GM23248 (cell line): ENCODE results near the gene CEACAM18. TPM values are rescaled to one million over a fixed set of nuclear protein-coding genes. Genes with fewer than 3 reads are reported as not detected.
"Not testable (repeated sequence)": the region's sequence is repeated elsewhere in the genome, so short reads cannot be mapped to it uniquely, and the experiment has no call there.

Source experiments
- DNase-seq: peaks from one replicate; pipeline ENCODE4 v3.0.0-alpha.2; 2015
- H2AFZ ChIP-seq: fragments of 200-600 bp; sonication (generic); 2 replicates; pipeline ENCODE4 v1.6.1; 2016; ENCODE audit warnings: antibody characterized with exemption
- H3F3A ChIP-seq: fragments of 200-600 bp; sonication (generic); 2 replicates; pipeline ENCODE4 v1.6.1; 2016; ENCODE audit warnings: mild to moderate bottlenecking, antibody characterized with exemption, mixed run types; ENCODE audit not compliant: insufficient read depth
- H3K27ac ChIP-seq: fragments of 200-600 bp; sonication (generic); 2 replicates; pipeline ENCODE4 v1.5.1; 2016; ENCODE audit warnings: mild to moderate bottlenecking
- H3K27me3 ChIP-seq: fragments of 200-600 bp; sonication (generic); replicated peaks from 2 replicates; pipeline ENCODE4 v1.6.1; 2016; ENCODE audit warnings: mild to moderate bottlenecking; ENCODE audit not compliant: insufficient read depth
- H3K36me3 ChIP-seq: fragments of 200-600 bp; sonication (generic); 2 replicates; pipeline ENCODE4 v1.6.1; 2016; ENCODE audit warnings: low read depth, mild to moderate bottlenecking
- H3K4me1 ChIP-seq: fragments of 200-600 bp; sonication (generic); 2 replicates; pipeline ENCODE4 v1.6.1; 2016; ENCODE audit warnings: mild to moderate bottlenecking; ENCODE audit not compliant: insufficient read depth
- H3K4me2 ChIP-seq: fragments of 200-600 bp; sonication (generic); one replicate; pipeline ENCODE4 v1.6.1; 2016; ENCODE audit warnings: mild to moderate bottlenecking; ENCODE audit not compliant: unreplicated experiment
- H3K4me3 ChIP-seq: fragments of 200-600 bp; sonication (generic); 2 replicates; pipeline ENCODE4 v1.5.1; 2016; ENCODE audit warnings: mild to moderate bottlenecking
- H3K79me2 ChIP-seq: fragments of 200-600 bp; sonication (generic); 2 replicates; pipeline ENCODE4 v1.6.1; 2016; ENCODE audit warnings: mild to moderate bottlenecking; ENCODE audit not compliant: insufficient read depth
- H3K9ac ChIP-seq: fragments of 200-600 bp; sonication (generic); 2 replicates; pipeline ENCODE4 v1.6.1; 2016; ENCODE audit warnings: mild to moderate bottlenecking
- H3K9me2 ChIP-seq: fragments of 200-600 bp; sonication (generic); 2 replicates; pipeline ENCODE4 v1.6.1; 2016; ENCODE audit warnings: mixed run types, mild to moderate bottlenecking, moderate library complexity; ENCODE audit not compliant: insufficient read depth
- H3K9me3 ChIP-seq: fragments of 200-600 bp; sonication (generic); one replicate; pipeline ENCODE4 v1.6.1; 2017; ENCODE audit warnings: low read depth
- H4K20me1 ChIP-seq: fragments of 200-600 bp; sonication (generic); 2 replicates; pipeline ENCODE4 v1.6.0; 2016; ENCODE audit not compliant: insufficient read depth
- EZH2 ChIP-seq: fragments of 200-600 bp; sonication (generic); IDR thresholded peaks from 2 replicates; pipeline ENCODE4 v1.6.1; 2018; ENCODE audit warnings: antibody characterized with exemption, mild to moderate bottlenecking; ENCODE audit not compliant: insufficient read depth, poor library complexity, severe bottlenecking
- EZH2phosphoT487 ChIP-seq: fragments of 200-600 bp; sonication (generic); IDR thresholded peaks from 2 replicates; pipeline ENCODE4 v1.6.1; 2018; ENCODE audit warnings: antibody characterized with exemption, moderate library complexity, mild to moderate bottlenecking, low read depth; ENCODE audit not compliant: insufficient read depth
- WGBS, 2 experiments: methylation state at CpG; one replicate each; pipeline ENCODE4 v1.1.6; 2015 to 2017; ENCODE audit warnings: low lambda C conversion rate in 2 of 2, low coverage in 1 of 2; ENCODE audit errors: missing lambda C conversion rate in 2 of 2; 5-methylcytosine and 5-hydroxymethylcytosine counted together
- in situ Hi-C: fragments of 300-500 bp; cut with MboI; formaldehyde crosslinking; loops from 2 replicates; pipeline ENCODE4 v1.15.0; 2020
- polyA plus RNA-seq: library from polyadenylated mRNA; unstranded; fragments of >200 nt; fragmentation: Nextera tagmentation; extraction: Ambion mirVana; gene quantifications from 2 replicates; pipeline ENCODE4 v1.2.1, GENCODE V29; 2016
- total RNA-seq: library from RNA; depleted of rRNA; stranded (reverse); fragments of >200 nt; shearing (Covaris generic); gene quantifications from 2 replicates; pipeline ENCODE4 v1.2.3, GENCODE V29; 2014

Gene CEACAM18
- total and polyA plus RNA-seq, 2 experiments from 2014 or later: not detected

- no peaks in the 10 kb centered on the region for H3K9me3 ChIP-seq
- no peak for DNase-seq
- H4K20me1 ChIP-seq: no peaks in the 10 kb centered on the region
- WGBS, 2 experiments: 17 to 28% methylated on average over 2 of the region's 2 CpGs
- no peak for TF ChIP-seq EZH2phosphoT487
- no peak for TF ChIP-seq EZH2
- no peaks in the 10 kb centered on the region for H3K27me3 ChIP-seq
- no peaks in the 10 kb centered on the region for H3F3A ChIP-seq
- no peaks in the 10 kb centered on the region for H3K36me3 ChIP-seq
- no peak overlapping the region for H3K27ac ChIP-seq
- H3K79me2 ChIP-seq: no peaks in the 10 kb centered on the region
- no peaks in the 10 kb centered on the region for H3K9me2 ChIP-seq
- no peaks in the 10 kb centered on the region for H3K4me1 ChIP-seq
- H3K4me3 ChIP-seq: no peak overlapping the region
- H3K4me2 ChIP-seq: no peak overlapping the region
- in situ Hi-C loops: no loop called here
- no peak overlapping the region for H2AFZ ChIP-seq
- no peak overlapping the region for H3K9ac ChIP-seq
Observed at GRCh38 chr19:51489113-51489512, 10.8 kb downstream of the CEACAM18 start.

DNA sequence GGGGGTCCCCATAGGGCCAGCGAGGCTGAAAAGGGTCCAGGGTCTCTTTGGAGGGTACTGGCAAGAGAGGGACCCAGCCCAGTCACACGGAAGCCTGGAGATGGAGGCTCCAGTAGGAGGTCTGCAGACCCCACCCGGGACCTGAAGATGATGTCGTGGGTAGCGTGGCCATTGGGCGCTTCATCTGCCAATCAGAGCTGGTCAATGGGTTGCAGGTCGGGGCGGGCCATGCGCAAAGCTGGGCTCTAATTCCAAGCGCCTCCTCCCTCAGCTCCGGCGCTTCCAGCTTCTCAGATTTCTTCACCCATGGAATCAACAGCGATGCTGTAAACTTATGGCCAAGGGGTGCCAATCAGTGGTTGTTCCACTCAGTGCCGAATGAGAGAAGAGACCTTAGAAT, 12.3 kb downstream of the CEACAM18 start:
- no peak for DNase-seq
- H4K20me1 ChIP-seq: no peaks in the 10 kb centered on the region
- TF ChIP-seq EZH2: no peak
- TF ChIP-seq EZH2phosphoT487: no peak
- WGBS, 2 experiments: 9 to 11% methylated on average over 14 of the region's 14 CpGs
- H3K9me2 ChIP-seq: no peaks in the 10 kb centered on the region
- no peaks in the 10 kb centered on the region for H3F3A ChIP-seq
- no peaks in the 10 kb centered on the region for H3K79me2 ChIP-seq
- in situ Hi-C loops: no loop called here
- H3K36me3 ChIP-seq: no peaks in the 10 kb centered on the region
- H3K4me1 ChIP-seq: no peaks in the 10 kb centered on the region
- H2AFZ ChIP-seq: no peak overlapping the region
- H3K27ac ChIP-seq: no peak overlapping the region
- no peak overlapping the region for H3K9ac ChIP-seq
- H3K4me3 ChIP-seq: no peak overlapping the region
- no peaks in the 10 kb centered on the region for H3K9me3 ChIP-seq
- no peak overlapping the region for H3K4me2 ChIP-seq
- H3K27me3 ChIP-seq: no peaks in the 10 kb centered on the region

- H3K9ac ChIP-seq: no peak overlapping the region
- no peaks in the 10 kb centered on the region for H3K9me2 ChIP-seq
- WGBS, 2 experiments: 13 to 20% methylated on average over 7 of the region's 7 CpGs
- H3K27ac ChIP-seq: no peak overlapping the region
- no peak for DNase-seq
- H2AFZ ChIP-seq: no peak overlapping the region
- H3K27me3 ChIP-seq: no peaks in the 10 kb centered on the region
- H3K4me2 ChIP-seq: no peak overlapping the region
- TF ChIP-seq EZH2 (no peak), EZH2phosphoT487 (no peak)
- no peak overlapping the region for H3K4me3 ChIP-seq
- no peaks in the 10 kb centered on the region for H3K9me3 ChIP-seq
- no peaks in the 10 kb centered on the region for H3F3A ChIP-seq
- H3K79me2 ChIP-seq: no peaks in the 10 kb centered on the region
- in situ Hi-C loops: no loop called here
- H4K20me1 ChIP-seq: no peaks in the 10 kb centered on the region
- H3K4me1 ChIP-seq: no peaks in the 10 kb centered on the region
- no peaks in the 10 kb centered on the region for H3K36me3 ChIP-seq
Observed at GRCh38 chr19:51491586-51491985, 13.2 kb downstream of the CEACAM18 start.

- DNase-seq: no peak
- Histone ChIP-seq H4K20me1 (no peaks in the 10 kb centered on the region), H3K27me3 (no peaks in the 10 kb centered on the region), H3K9ac (no peak overlapping the region), H3K4me1 (no peaks in the 10 kb centered on the region), H3K27ac (no peak overlapping the region), H3F3A (no peaks in the 10 kb centered on the region), H3K4me2 (no peak overlapping the region), H3K9me3 (no peaks in the 10 kb centered on the region), H3K9me2 (no peaks in the 10 kb centered on the region), H3K79me2 (no peaks in the 10 kb centered on the region), H2AFZ (no peak overlapping the region), H3K36me3 (no peaks in the 10 kb centered on the region), H3K4me3 (no peak overlapping the region)
- in situ Hi-C loops: no loop called here
- TF ChIP-seq EZH2phosphoT487 (no peak), EZH2 (no peak)
- 0% methylated on average over 2 of the region's 2 CpGs for WGBS, 2 experiments
Observed at GRCh38 chr19:51493776-51494175, 15.4 kb downstream of the CEACAM18 start.

- Histone ChIP-seq H3K4me2 (no peak overlapping the region), H3K4me1 (no peaks in the 10 kb centered on the region), H3K36me3 (no peaks in the 10 kb centered on the region), H3K27me3 (no peaks in the 10 kb centered on the region), H3K9me2 (no peaks in the 10 kb centered on the region), H4K20me1 (no peaks in the 10 kb centered on the region), H3K4me3 (no peak overlapping the region), H3K9ac (no peak overlapping the region), H2AFZ (no peak overlapping the region), H3F3A (no peaks in the 10 kb centered on the region), H3K79me2 (no peaks in the 10 kb centered on the region), H3K9me3 (no peaks in the 10 kb centered on the region), H3K27ac (no peak overlapping the region)
- WGBS, 2 experiments: 8 to 10% methylated on average over 3 of the region's 3 CpGs
- TF ChIP-seq EZH2 (no peak), EZH2phosphoT487 (no peak)
- DNase-seq: no peak
- in situ Hi-C loops: no loop called here
Observed at GRCh38 chr19:51497666-51498065, 19.3 kb downstream of the CEACAM18 start.

DNA sequence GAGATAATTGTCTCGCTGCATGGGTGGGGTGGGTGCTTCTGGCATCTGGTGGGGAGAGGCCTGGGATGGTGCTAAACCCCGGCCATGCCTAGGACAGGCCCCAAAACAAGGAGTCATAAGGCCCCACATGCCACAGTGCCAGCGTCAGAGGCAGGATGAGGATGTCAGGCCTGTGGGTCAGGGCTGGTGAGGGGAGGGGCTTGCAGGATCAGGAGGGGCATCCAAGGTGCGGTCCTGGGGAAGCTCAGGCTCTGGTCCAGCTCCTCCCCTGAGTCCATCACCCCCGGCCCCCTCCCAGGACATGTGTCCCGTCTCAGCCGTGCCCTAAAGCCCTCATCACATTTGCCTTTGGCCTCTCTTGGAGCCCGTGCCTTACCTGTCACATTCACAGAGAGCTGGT, 22.6 kb downstream of the CEACAM18 start:
- H3K27ac ChIP-seq, H3K4me1 ChIP-seq, H3K4me3 ChIP-seq, H3K9ac ChIP-seq, DNase-seq, H3K36me3 ChIP-seq, H4K20me1 ChIP-seq, H3K79me2 ChIP-seq, H3F3A ChIP-seq, H3K4me2 ChIP-seq, in situ Hi-C loops, H3K9me2 ChIP-seq, H3K9me3 ChIP-seq, H2AFZ ChIP-seq, H3K27me3 ChIP-seq: not testable (repeated sequence)
- 20 to 23% methylated on average over 8 of the region's 8 CpGs for WGBS, 2 experiments
